ENCODE measurements around the gene UBE2Q2.

GRCh38 chr15:75926931-75927330 lies 83.7 kb downstream of the UBE2Q2 start:
- TF ChIP-seq CTCF (IDR thresholded peaks at IDR 0.05; ENCODE audit: low read depth, low read length), result no peak
- TF ChIP-seq EZH2phosphoT487 (IDR thresholded peaks at IDR 0.05; ENCODE audit: low read depth), result no peak
